Brain microvascular endothelial cell (primary cell): ENCODE results near the gene MTPN.

Experiments used
- DNase-seq: peaks from one replicate; pipeline ENCODE4 v3.0.0-alpha.2; 2020
- H3K27ac ChIP-seq: fragments of 250-450 bp; sonication (Bioruptor Pico); 2 replicates; pipeline ENCODE4 v1.5.1; 2020; ENCODE audit warnings: mild to moderate bottlenecking, moderate library complexity
- H3K27me3 ChIP-seq: fragments of 250-450 bp; sonication (Bioruptor Pico); replicated peaks from 2 replicates; pipeline ENCODE4 v1.5.1; 2020; ENCODE audit warnings: mild to moderate bottlenecking
- H3K36me3 ChIP-seq: fragments of 250-450 bp; sonication (Bioruptor Pico); replicated peaks from 2 replicates; pipeline ENCODE4 v1.5.1; 2020; ENCODE audit warnings: mild to moderate bottlenecking
- H3K4me3 ChIP-seq: 2 replicates; pipeline ENCODE4 v1.5.1; 2011; ENCODE audit warnings: low read depth, mild to moderate bottlenecking, control low read depth, low read length, moderate library complexity
- in situ Hi-C: cut with HindIII; loops from 2 replicates; pipeline ENCODE4 v1.10.0; 2017; ENCODE audit warnings: low sequenced_read_pairs, low pct_ligation_motif_present
- TF ChIP-seq, protein P1 (sequence below): IDR thresholded peaks from 2 replicates; pipeline ENCODE4 v1.5.1; 2011; ENCODE audit warnings: low read depth, mild to moderate bottlenecking, moderate library complexity, low read length, control low read depth, inconsistent platforms; ENCODE audit errors: missing control alignments

Gene MTPN

DNA sequence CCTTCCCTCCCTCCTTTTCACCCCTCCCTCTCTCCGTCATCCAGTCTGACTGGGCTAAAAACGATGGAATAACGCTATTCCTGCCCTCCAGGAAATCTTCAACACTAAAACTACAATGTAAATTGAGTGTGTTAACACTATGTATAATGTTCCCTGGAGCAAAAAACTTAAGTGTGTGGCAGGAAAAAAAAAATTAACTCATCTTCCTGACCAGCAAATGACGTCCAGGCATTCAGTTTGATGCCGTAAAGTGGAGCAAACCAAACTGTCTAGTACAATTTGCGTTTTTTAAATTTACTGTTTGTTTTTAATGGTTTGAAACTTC, 545 bp upstream of the MTPN start:
- H3K36me3 ChIP-seq: no peaks in the 10 kb centered on the region
- in situ Hi-C loops: no loop called here
- H3K4me3 ChIP-seq: peak overlapping the region; percentile 96
- TF ChIP-seq, protein P1, sequence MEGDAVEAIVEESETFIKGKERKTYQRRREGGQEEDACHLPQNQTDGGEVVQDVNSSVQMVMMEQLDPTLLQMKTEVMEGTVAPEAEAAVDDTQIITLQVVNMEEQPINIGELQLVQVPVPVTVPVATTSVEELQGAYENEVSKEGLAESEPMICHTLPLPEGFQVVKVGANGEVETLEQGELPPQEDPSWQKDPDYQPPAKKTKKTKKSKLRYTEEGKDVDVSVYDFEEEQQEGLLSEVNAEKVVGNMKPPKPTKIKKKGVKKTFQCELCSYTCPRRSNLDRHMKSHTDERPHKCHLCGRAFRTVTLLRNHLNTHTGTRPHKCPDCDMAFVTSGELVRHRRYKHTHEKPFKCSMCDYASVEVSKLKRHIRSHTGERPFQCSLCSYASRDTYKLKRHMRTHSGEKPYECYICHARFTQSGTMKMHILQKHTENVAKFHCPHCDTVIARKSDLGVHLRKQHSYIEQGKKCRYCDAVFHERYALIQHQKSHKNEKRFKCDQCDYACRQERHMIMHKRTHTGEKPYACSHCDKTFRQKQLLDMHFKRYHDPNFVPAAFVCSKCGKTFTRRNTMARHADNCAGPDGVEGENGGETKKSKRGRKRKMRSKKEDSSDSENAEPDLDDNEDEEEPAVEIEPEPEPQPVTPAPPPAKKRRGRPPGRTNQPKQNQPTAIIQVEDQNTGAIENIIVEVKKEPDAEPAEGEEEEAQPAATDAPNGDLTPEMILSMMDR: no peak
- no peak overlapping the region for H3K27ac ChIP-seq
- no peak for DNase-seq
- no peaks in the 10 kb centered on the region for H3K27me3 ChIP-seq

DNA sequence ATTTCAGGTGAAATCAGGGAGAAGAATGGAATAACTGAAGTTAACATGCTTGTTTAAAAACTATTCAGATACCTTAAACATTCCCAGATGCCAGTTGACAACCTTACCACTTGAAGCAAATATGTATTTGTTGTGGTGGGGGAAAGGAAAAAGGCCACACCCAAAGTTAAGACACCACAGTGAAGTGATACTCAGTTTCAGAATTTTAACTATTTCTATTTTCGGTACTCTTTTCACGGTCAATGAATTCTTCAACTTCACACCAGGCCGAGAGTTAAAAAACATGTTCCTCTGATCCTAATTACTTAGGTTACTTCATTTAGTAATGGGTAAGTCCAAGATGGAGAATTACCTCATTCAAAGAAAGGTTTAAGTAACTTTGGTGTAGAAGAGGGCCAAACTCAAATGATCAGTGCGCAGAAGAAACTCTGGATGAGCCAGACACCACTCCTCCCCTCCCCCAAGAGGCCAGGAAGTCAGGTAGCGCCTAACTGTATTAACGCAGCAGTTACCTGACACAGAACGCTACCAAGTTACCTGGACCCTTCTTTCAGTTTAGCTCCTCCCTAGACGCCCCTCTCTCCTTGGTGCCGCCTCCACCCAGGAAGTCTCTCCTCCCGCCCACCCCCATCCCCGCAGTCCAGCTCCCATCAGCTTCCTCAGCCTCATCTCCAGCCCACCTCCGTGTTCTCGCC, 700 bp downstream of the MTPN start:
- no peak for DNase-seq
- H3K4me3 ChIP-seq: peak overlapping the region; percentile 96
- TF ChIP-seq, protein P1: no peak
- H3K36me3 ChIP-seq: no peaks in the 10 kb centered on the region
- H3K27me3 ChIP-seq: no peaks in the 10 kb centered on the region
- in situ Hi-C loops: no loop called here
- H3K27ac ChIP-seq: peak overlapping the region; percentile 82

DNA sequence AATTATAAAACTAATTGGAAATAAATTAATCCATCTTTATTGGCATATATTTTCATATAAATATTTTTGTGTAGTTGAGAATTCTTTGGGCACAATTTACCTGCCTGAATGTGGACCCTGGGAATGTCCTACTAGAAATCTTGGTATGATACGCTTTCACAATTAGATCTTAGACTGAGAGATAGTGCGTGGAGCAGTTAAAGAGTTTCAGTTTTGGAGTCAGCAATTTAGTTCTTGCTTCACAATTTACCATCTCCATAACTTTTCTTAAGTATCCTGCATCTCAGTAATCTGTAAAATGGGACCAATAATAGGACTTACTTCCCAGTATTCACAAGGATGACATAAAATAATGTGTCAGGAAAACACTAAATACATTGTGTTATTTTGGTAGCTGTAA, 2.0 kb downstream of the MTPN start:
- in situ Hi-C loops: no loop called here
- Histone ChIP-seq H3K36me3 (peaks cover 2% of the 10 kb centered on the region), H3K27me3 (no peaks in the 10 kb centered on the region), H3K4me3 (no peak overlapping the region), H3K27ac (no peak overlapping the region)
- TF ChIP-seq, protein P1: no peak
- no peak for DNase-seq

DNA sequence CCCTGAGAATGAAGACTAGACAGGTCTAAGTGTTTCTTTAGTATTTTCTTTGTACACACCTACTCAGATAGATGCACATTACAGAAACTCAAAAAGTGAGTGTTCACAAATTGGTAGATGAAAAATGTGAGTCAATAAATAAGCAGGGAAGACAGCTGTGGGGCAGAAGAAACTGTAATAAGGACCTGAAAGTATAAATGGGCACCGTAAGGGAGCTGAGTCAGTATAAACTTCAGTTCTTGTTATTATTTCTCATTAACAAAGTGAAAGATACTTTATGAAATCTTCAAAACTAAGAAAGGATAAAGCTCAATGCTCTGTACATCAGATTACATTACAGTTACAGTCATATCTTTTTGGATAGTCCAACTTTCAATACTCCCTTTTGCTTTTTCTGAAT, 2.5 kb downstream of the MTPN start:
- Histone ChIP-seq H3K4me3 (no peak overlapping the region), H3K27ac (no peak overlapping the region), H3K36me3 (peaks cover 2% of the 10 kb centered on the region), H3K27me3 (no peaks in the 10 kb centered on the region)
- DNase-seq: no peak
- TF ChIP-seq, protein P1: no peak
- in situ Hi-C loops: no loop called here

DNA sequence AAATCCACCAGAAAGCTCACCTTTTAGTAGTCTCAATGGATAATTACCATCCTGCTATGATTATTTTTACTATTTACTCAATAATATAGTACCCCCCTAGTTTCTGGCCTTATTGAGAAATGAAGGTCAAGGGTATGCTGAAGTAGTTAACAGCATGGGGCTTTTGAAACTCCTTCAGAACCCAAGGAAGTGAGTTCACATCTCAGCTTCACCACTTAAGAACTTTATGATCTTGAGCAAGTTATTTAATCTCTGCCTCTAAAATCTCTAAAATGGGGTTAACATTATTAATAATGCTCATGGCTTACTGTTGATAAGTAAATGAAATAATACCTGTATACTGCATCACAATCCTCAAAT, 5.8 kb downstream of the MTPN start:
- Histone ChIP-seq H3K36me3 (peaks cover 2% of the 10 kb centered on the region), H3K27me3 (no peaks in the 10 kb centered on the region), H3K4me3 (no peak overlapping the region), H3K27ac (no peak overlapping the region)
- in situ Hi-C loops: no loop called here
- DNase-seq: no peak
- TF ChIP-seq, protein P1: no peak
